ENCODE data around the gene GAL.

- TF ChIP-seq CTCF (IDR thresholded peaks at IDR 0.05) (no peak), POLR2A (IDR thresholded peaks at IDR 0.05) (no peak)
Measured at GRCh38 chr11:68734111-68734510, 49.8 kb downstream of the GAL start.

Data from heart left ventricle (tissue), 13 donors.